NB4 (cell line): ENCODE measurements around the gene SETD3.

Experiments used
- POLR2A ChIP-seq: IDR thresholded peaks from 2 replicates; pipeline ENCODE4 v1.6.1; 2011; ENCODE audit warnings: mild to moderate bottlenecking; ENCODE audit not compliant: insufficient read length; ENCODE audit errors: extremely low read depth
- TF ChIP-seq, protein P1 (sequence below): IDR thresholded peaks from one replicate; pipeline ENCODE4 v1.5.1; 2012; ENCODE audit warnings: low read depth, low read length
- TF ChIP-seq, protein P2 (sequence below): IDR thresholded peaks from 2 replicates; pipeline ENCODE4 v1.6.1; 2011; ENCODE audit warnings: low read depth, low read length

DNA sequence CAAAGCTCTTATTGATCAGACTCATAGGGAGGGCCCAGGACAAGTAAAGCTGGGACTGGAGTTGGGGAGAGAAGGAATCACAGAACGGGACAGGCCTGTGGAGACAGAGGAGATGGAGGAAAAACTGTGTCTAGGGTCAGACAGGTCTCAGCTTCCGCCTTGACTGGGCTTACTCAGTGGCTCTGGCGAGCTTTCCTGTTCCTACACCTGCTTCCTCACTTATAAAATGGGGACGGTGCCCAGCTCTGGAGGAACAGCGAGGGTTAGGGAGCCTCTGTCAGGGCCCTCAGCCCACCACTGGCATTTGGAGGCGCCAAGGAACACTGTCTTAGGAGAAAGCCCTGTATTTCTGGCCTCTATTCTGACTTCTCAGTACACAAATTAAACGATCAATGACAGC, 34.7 kb downstream of the SETD3 start:
- TF ChIP-seq POLR2A: no peak
- TF ChIP-seq, protein P1, sequence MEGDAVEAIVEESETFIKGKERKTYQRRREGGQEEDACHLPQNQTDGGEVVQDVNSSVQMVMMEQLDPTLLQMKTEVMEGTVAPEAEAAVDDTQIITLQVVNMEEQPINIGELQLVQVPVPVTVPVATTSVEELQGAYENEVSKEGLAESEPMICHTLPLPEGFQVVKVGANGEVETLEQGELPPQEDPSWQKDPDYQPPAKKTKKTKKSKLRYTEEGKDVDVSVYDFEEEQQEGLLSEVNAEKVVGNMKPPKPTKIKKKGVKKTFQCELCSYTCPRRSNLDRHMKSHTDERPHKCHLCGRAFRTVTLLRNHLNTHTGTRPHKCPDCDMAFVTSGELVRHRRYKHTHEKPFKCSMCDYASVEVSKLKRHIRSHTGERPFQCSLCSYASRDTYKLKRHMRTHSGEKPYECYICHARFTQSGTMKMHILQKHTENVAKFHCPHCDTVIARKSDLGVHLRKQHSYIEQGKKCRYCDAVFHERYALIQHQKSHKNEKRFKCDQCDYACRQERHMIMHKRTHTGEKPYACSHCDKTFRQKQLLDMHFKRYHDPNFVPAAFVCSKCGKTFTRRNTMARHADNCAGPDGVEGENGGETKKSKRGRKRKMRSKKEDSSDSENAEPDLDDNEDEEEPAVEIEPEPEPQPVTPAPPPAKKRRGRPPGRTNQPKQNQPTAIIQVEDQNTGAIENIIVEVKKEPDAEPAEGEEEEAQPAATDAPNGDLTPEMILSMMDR: no peak
- TF ChIP-seq, protein P2, sequence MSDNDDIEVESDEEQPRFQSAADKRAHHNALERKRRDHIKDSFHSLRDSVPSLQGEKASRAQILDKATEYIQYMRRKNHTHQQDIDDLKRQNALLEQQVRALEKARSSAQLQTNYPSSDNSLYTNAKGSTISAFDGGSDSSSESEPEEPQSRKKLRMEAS: no peak
